Thyroid gland (tissue), 4 donors: Measurements from ENCODE around the gene BRAF. TPM values are rescaled to one million over a fixed set of nuclear protein-coding genes. Genes with fewer than 3 reads are reported as not detected.
"Not testable (repeated sequence)": the region's sequence is repeated elsewhere in the genome, so short reads cannot be mapped to it uniquely, and the experiment has no call there.

ENCODE experiments used
- DNase-seq, 2 donors: peaks; one replicate each; pipeline ENCODE4 v3.0.0-alpha.2; 2019
- H3K27ac ChIP-seq, 3 donors: fragments of 200-600 bp; sonication (generic); 1 replicate in 2 of 3; 2 replicates in 1 of 3; pipeline ENCODE4 v1.5.1; 2016 to 2019; ENCODE audit warnings: mild to moderate bottlenecking in 1 of 3, moderate library complexity in 1 of 3
- H3K27me3 ChIP-seq: fragments of 200-600 bp; sonication (generic); one replicate; pipeline ENCODE4 v1.5.1; 2019
- H3K36me3 ChIP-seq, 2 donors: fragments of 200-600 bp; sonication (generic); one replicate each; pipeline ENCODE4 v1.5.1; 2016 to 2019
- H3K4me1 ChIP-seq, 2 donors: fragments of 200-600 bp; sonication (generic); one replicate each; pipeline ENCODE4 v1.5.1; 2017 to 2019
- H3K4me3 ChIP-seq, 3 donors: fragments of 200-600 bp; sonication (generic); replicated peaks in 1 of 3; 1 replicate in 2 of 3; 2 replicates in 1 of 3; pipeline ENCODE4 v1.5.1; 2016; ENCODE audit warnings: mild to moderate bottlenecking in 1 of 3
- H3K9me3 ChIP-seq: fragments of 200-600 bp; sonication (generic); one replicate; pipeline ENCODE4 v1.5.1; 2017
- POLR2A ChIP-seq, 2 donors: fragments of 450-650 bp; IDR thresholded peaks; one replicate each; pipeline ENCODE4 v1.6.1; 2017; ENCODE audit warnings: antibody characterized with exemption in 2 of 2, mild to moderate bottlenecking in 2 of 2, moderate library complexity in 1 of 2
- WGBS, 2 donors: methylation state at CpG; one replicate each; pipeline ENCODE4 v1.1.5; 2017; 5-methylcytosine and 5-hydroxymethylcytosine counted together
- intact Hi-C: fragments of 100-400 bp; cut with DNase I; formaldehyde crosslinking; loops from one replicate; pipeline ENCODE4 v1.15.1; 2023
- total RNA-seq, 4 donors: library from RNA; depleted of rRNA; stranded (reverse); fragments of >200 nt; gene quantifications; one replicate each; pipeline ENCODE4 v1.2.3, GENCODE V29; 2016
- TF ChIP-seq, protein P1 (sequence below), 6 experiments: fragments of 200-600 bp in 3 of 6; fragments of 450-650 bp in 3 of 6; sonication (generic) in 3 of 6; IDR thresholded peaks; one replicate each; pipeline ENCODE4 v1.5.1; 2016 to 2019; ENCODE audit warnings: antibody characterized with exemption in 6 of 6, mild to moderate bottlenecking in 2 of 6, inconsistent platforms in 1 of 6, moderate library complexity in 1 of 6

The BRAF gene
- total RNA-seq, 4 donors from 2014 or later, result 71.5 to 135 (median 102) TPM

DNA sequence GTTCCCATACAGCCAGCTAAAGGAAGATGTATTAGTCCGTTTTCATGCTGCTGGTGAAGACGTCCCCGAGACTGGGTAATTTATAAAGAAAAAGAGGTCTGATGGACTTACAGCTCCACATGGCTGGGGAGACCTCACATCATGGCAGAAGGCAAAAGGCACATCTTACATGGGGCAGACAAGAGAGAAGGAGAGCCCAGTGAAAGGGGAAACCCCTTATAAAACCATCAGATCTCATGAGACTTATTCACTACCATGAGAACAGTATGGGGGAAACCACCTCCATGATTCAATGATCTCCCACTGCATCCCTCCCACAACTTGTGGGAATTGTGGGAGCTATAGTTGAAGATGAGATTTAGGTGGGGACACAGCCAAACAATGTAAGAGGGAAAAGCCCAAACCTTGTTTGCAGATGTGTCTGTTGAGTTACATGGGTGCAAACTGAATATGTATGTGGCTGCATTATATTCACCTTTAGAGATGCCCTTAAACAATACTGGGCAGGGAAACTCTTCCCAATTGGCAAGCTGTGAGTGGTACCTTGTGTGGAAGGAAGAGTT, 13.1 kb upstream of the BRAF start:
- TF ChIP-seq POLR2A (IDR thresholded peaks at IDR 0.05), result no peak
- TF ChIP-seq, protein P1, sequence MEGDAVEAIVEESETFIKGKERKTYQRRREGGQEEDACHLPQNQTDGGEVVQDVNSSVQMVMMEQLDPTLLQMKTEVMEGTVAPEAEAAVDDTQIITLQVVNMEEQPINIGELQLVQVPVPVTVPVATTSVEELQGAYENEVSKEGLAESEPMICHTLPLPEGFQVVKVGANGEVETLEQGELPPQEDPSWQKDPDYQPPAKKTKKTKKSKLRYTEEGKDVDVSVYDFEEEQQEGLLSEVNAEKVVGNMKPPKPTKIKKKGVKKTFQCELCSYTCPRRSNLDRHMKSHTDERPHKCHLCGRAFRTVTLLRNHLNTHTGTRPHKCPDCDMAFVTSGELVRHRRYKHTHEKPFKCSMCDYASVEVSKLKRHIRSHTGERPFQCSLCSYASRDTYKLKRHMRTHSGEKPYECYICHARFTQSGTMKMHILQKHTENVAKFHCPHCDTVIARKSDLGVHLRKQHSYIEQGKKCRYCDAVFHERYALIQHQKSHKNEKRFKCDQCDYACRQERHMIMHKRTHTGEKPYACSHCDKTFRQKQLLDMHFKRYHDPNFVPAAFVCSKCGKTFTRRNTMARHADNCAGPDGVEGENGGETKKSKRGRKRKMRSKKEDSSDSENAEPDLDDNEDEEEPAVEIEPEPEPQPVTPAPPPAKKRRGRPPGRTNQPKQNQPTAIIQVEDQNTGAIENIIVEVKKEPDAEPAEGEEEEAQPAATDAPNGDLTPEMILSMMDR (IDR thresholded peaks at IDR 0.05), result no peak
- Histone ChIP-seq H3K9me3 (no peaks in the 10 kb centered on the region), H3K4me3 (no peak overlapping the region), H3K27ac (no peak overlapping the region), H3K36me3 (no peaks in the 10 kb centered on the region), H3K4me1 (no peaks in the 10 kb centered on the region), H3K27me3 (no peaks in the 10 kb centered on the region)
- WGBS, 2 donors, result 71 to 97% methylated on average over 3 of the region's 3 CpGs
- DNase-seq, result no peak
- intact Hi-C loops, result no loop called here

- no peak for DNase-seq
- no peaks in the 10 kb centered on the region for H3K27me3 ChIP-seq
- WGBS, 2 donors, result 74 to 81% methylated on average over 4 of the region's 4 CpGs
- TF ChIP-seq POLR2A (IDR thresholded peaks at IDR 0.05), result no peak
- TF ChIP-seq, protein P1 (IDR thresholded peaks at IDR 0.05), result no peak
- no peaks in the 10 kb centered on the region for H3K36me3 ChIP-seq
- intact Hi-C loops, result loop anchor here (5.0 kb wide), 1 partner anchor 84 kb away; the partner anchor contains the start of gene MRPS33
- H3K27ac ChIP-seq, result no peak overlapping the region
- H3K9me3 ChIP-seq, result no peaks in the 10 kb centered on the region
- H3K4me1 ChIP-seq, result peaks cover 0 to 4% of the 10 kb centered on the region in 2 donors
- no peak overlapping the region for H3K4me3 ChIP-seq
Observed at GRCh38 chr7:140928491-140929309, 4.0 kb upstream of the BRAF start.

DNA sequence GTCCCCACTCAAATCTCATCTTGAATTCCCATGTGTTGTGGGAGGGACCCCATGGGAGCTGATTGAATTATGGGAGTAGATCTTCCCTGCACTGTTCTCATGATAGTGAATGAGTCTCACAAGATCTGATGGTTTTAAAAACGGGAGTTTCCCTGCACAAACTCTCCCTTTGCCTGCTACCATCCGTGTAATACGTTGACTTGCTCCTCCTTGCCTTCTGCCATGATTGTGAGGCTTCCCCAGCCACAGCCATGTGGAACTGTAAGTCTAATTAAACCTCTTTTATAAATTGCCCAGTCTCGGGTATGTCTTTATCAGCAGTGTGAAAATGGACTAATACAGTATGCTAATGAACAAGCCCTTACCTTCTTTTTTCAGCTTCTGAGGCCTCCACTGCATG, 3.2 kb upstream of the BRAF start:
- H3K9me3 ChIP-seq, H3K4me1 ChIP-seq, H3K36me3 ChIP-seq, H3K27ac ChIP-seq, DNase-seq, H3K4me3 ChIP-seq, H3K27me3 ChIP-seq: not testable (repeated sequence)
- 78 to 82% methylated on average over 4 of the region's 4 CpGs for whole genome bisulfite sequencing, 2 donors
- intact Hi-C loops, result loop anchor here (5.0 kb wide), 1 partner anchor 84 kb away; the partner anchor contains the start of gene MRPS33

- H3K36me3 ChIP-seq, result no peaks in the 10 kb centered on the region
- no peaks in the 10 kb centered on the region for H3K27me3 ChIP-seq
- intact Hi-C loops, result loop anchor here (5.0 kb wide), 1 partner anchor 85 kb away; the partner anchor contains the start of gene MRPS33
- 91 to 94% methylated on average over 2 of the region's 2 CpGs for WGBS, 2 donors
- no peak overlapping the region for H3K27ac ChIP-seq
- no peak for DNase-seq
- TF ChIP-seq, protein P1 (IDR thresholded peaks at IDR 0.05), result no peak
- TF ChIP-seq POLR2A (IDR thresholded peaks at IDR 0.05), result no peak
- peaks cover 6 to 7% of the 10 kb centered on the region in 2 donors for H3K4me1 ChIP-seq
- H3K4me3 ChIP-seq, result no peak overlapping the region
- H3K9me3 ChIP-seq, result no peaks in the 10 kb centered on the region
Observed at GRCh38 chr7:140927351-140927750, 2.6 kb upstream of the BRAF start.

DNA sequence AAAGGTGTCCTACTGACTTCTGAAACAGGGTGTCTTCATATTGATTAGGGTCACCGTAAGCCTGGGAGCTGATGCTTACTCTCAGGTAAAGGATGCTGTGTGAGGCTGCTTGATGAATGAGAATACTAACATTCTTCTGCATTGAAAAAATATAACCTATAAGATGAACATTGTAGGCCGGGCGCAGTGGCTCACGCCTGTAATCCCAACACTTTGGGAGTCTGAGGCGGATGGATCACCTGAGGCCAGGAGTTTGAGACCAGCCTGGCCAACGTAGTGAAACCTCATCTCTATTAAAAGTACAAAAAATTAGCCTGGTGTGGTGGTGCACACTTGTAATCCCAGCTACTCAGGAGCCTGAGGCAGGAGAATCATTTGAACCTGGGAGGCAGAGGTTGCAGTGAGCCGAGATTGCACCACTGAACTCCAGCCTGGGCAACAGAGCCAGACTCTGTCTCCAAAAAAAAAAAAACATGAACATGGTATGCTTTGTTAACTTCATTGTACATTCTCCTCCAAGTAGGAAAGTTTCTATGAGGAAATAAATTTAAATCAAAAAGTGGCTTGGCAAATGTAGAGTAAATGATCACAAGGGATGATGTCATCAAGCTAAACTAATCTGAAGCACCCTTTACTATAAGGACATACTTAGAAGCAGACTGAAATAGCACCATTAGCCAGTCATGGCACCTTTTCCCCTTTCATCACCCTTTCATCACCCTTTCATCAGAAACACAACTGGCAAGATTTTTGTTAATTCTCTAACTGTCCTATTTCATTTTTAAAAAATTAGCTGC, 1.5 kb upstream of the BRAF start:
- intact Hi-C loops, result loop anchor here (5.0 kb wide), 1 partner anchor 86 kb away; the partner anchor contains the start of gene MRPS33
- H3K4me3 ChIP-seq, result no peak overlapping the region
- 97% methylated on average over 7 of the region's 7 CpGs for WGBS, 2 donors
- H3K9me3 ChIP-seq, result no peaks in the 10 kb centered on the region
- peaks cover 10 to 12% of the 10 kb centered on the region in 2 donors for H3K4me1 ChIP-seq
- no peaks in the 10 kb centered on the region for H3K27me3 ChIP-seq
- H3K36me3 ChIP-seq, result no peaks in the 10 kb centered on the region
- DNase-seq, result no peak
- H3K27ac ChIP-seq, result no peak overlapping the region
- TF ChIP-seq POLR2A (IDR thresholded peaks at IDR 0.05), result no peak
- TF ChIP-seq, protein P1 (IDR thresholded peaks at IDR 0.05), result no peak
